Measurements from ENCODE around the gene PCARE. TPM values are rescaled to one million over a fixed set of nuclear protein-coding genes. Genes with fewer than 3 reads are reported as not detected.
"Not testable (repeated sequence)": the region's sequence is repeated elsewhere in the genome, so short reads cannot be mapped to it uniquely, and the experiment has no call there.

The PCARE gene
- total and polyA plus RNA-seq, 7 donors, result under 0.01 to 0.14 TPM; not detected in 5

- Histone ChIP-seq H3K36me3 (no peaks in the 10 kb centered on the region), H3K4me3 (no peak overlapping the region), H3K9me3 (no peaks in the 10 kb centered on the region), H3K27ac (no peak overlapping the region), H3K27me3 (no peaks in the 10 kb centered on the region), H3K4me1 (no peaks in the 10 kb centered on the region)
- TF ChIP-seq POLR2A (IDR thresholded peaks at IDR 0.05), result no peak
- no peak for TF ChIP-seq EP300 (IDR thresholded peaks at IDR 0.05)
- TF ChIP-seq CTCF (IDR thresholded peaks at IDR 0.05), result no peak
- no peak for TF ChIP-seq POLR2AphosphoS5 (IDR thresholded peaks at IDR 0.05)
- intact Hi-C loops (cut with DNase I), result no loop called here
- no peak for DNase-seq
- 90 to 96% methylated on average over 2 of the region's 2 CpGs for WGBS, 2 donors
These were observed 34.9 kb upstream of the PCARE start for GRCh38 chr2:29109246-29109645.

DNA sequence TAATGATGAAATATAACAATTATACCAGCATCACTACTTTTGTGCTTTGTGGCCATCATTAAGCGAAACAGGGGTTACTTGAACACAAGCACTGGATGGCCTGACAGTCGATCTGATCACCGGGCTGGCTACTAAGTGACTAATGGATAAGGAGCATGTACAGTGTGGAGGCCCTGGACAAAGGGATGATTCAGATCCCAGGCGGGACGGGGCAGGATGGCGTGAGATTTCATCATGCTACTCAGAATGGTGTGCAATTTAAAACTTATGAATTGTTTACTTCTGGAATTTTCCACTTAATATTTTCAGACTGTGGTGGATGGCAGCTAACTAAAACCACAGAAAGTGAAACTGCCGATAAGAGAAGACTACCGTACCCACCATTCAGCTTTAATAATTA is 33.9 kb upstream of the PCARE start:
- WGBS, 2 donors, result 84 to 85% methylated on average over 8 of the region's 8 CpGs
- Histone ChIP-seq H3K9me3 (no peaks in the 10 kb centered on the region), H3K4me1 (no peaks in the 10 kb centered on the region), H3K27ac (no peak overlapping the region), H3K27me3 (no peaks in the 10 kb centered on the region), H3K4me3 (no peak overlapping the region), H3K36me3 (no peaks in the 10 kb centered on the region)
- intact Hi-C loops (cut with DNase I), result no loop called here
- TF ChIP-seq EP300 (IDR thresholded peaks at IDR 0.05), result no peak
- TF ChIP-seq CTCF (IDR thresholded peaks at IDR 0.05), result no peak
- TF ChIP-seq POLR2A (IDR thresholded peaks at IDR 0.05), result no peak
- no peak for TF ChIP-seq POLR2AphosphoS5 (IDR thresholded peaks at IDR 0.05)
- no peak for DNase-seq

DNA sequence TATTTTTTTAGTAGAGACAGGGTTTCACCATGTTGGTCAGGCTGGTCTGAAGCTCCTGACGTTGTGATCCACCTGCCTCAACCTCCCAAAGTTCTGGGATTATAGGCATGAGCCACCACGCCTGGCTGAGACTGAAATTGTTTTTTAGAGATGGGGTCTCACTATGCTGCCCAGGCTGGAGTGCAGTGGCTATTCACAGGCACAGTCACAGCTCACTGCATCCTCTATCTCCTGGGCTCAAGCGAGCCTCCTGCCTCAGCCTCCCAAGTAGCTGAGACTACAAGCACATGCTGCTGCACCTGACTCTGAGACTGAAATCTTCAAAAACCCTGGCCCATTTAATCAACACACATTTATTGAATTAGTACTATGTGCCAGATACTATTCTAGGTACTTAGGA is 33.2 kb upstream of the PCARE start:
- H3K9me3 ChIP-seq; DNase-seq; H3K4me1 ChIP-seq; intact Hi-C loops (cut with DNase I); H3K27ac ChIP-seq; H3K4me3 ChIP-seq; H3K36me3 ChIP-seq; H3K27me3 ChIP-seq: not testable (repeated sequence)
- WGBS, 2 donors, result 87 to 93% methylated on average over 3 of the region's 3 CpGs

- no peak for TF ChIP-seq CTCF (IDR thresholded peaks at IDR 0.05)
- no peak for TF ChIP-seq EP300 (IDR thresholded peaks at IDR 0.05)
- no peak for TF ChIP-seq POLR2A (IDR thresholded peaks at IDR 0.05)
- TF ChIP-seq POLR2AphosphoS5 (IDR thresholded peaks at IDR 0.05), result no peak
- no peak overlapping the region for H3K27ac ChIP-seq
- intact Hi-C loops (cut with DNase I), result no loop called here
- no peaks in the 10 kb centered on the region for H3K27me3 ChIP-seq
- no peaks in the 10 kb centered on the region for H3K36me3 ChIP-seq
- H3K4me1 ChIP-seq, result no peaks in the 10 kb centered on the region
- WGBS, 2 donors, result 43 to 68% methylated on average over 2 of the region's 2 CpGs
- no peak overlapping the region for H3K4me3 ChIP-seq
- no peak for DNase-seq
- no peaks in the 10 kb centered on the region for H3K9me3 ChIP-seq
These were observed 32.7 kb upstream of the PCARE start for GRCh38 chr2:29106980-29107388.

DNA sequence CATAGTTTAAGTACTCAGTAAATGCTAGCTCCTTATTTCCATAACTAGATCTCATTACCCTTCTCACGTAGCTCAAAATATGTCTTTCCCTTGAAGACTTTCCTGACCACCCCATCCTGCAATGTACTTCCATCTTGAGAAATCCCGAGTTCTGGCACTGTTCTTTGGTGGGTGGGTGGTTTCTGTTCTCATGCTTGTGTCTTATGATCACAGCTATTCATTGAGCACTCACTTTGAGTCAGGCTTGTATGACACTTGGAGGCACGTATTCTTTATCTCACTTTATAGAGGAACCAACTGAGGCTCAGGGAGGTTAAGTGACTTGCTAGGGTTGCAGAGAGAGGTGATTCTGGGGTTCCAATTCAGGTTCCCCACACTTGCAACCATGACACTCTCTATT is 31.9 kb upstream of the PCARE start:
- H3K4me3 ChIP-seq, result no peak overlapping the region
- H3K4me1 ChIP-seq, result no peaks in the 10 kb centered on the region
- H3K9me3 ChIP-seq, result no peaks in the 10 kb centered on the region

More for the DNA sequence above, 31.9 kb upstream of the PCARE start:
- DNase-seq, result no peak
- Histone ChIP-seq H3K27me3 (no peaks in the 10 kb centered on the region), H3K27ac (no peak overlapping the region), H3K36me3 (no peaks in the 10 kb centered on the region)
- TF ChIP-seq EP300 (IDR thresholded peaks at IDR 0.05) (no peak), POLR2AphosphoS5 (IDR thresholded peaks at IDR 0.05) (no peak), POLR2A (IDR thresholded peaks at IDR 0.05) (no peak), CTCF (IDR thresholded peaks at IDR 0.05) (no peak)
- 76 to 91% methylated on average over 3 of the region's 3 CpGs for whole genome bisulfite sequencing, 2 donors
- intact Hi-C loops (cut with DNase I), result no loop called here

Data from sigmoid colon (tissue), 7 donors.